Measurements from ENCODE around the gene KLHL26.

The KLHL26 gene

GRCh38 chr19:18716857-18717256, 80.0 kb downstream of the KLHL26 start:
- no peak for DNase-seq (ENCODE audit: low read depth in 2 of 2)
- no peak overlapping the region for H3K4me3 ChIP-seq (replicated peaks in 1 of 2; ENCODE audit: low read depth in 2 of 2, low read length in 2 of 2)
- no peak for TF ChIP-seq CTCF (IDR thresholded peaks at IDR 0.05; ENCODE audit: low read depth, low read length)

- H3K4me3 ChIP-seq (replicated peaks in 1 of 2; ENCODE audit: low read depth in 2 of 2, low read length in 2 of 2): no peak overlapping the region
- no peak for TF ChIP-seq CTCF (IDR thresholded peaks at IDR 0.05; ENCODE audit: low read depth, low read length)
Observed at GRCh38 chr19:18717601-18718000, 80.8 kb downstream of the KLHL26 start.

GRCh38 chr19:18718015-18718526, 81.2 kb downstream of the KLHL26 start:
- H3K4me3 ChIP-seq (replicated peaks in 1 of 2; ENCODE audit: low read depth in 2 of 2, low read length in 2 of 2): no peak overlapping the region
- peak in 1 of 2 donors; percentile 9 for DNase-seq (ENCODE audit: low read depth in 2 of 2)
- no peak for TF ChIP-seq CTCF (IDR thresholded peaks at IDR 0.05; ENCODE audit: low read depth, low read length)

More at GRCh38 chr19:18717601-18718000, 80.8 kb downstream of the KLHL26 start:
- no peak for DNase-seq (ENCODE audit: low read depth in 2 of 2)

- H3K4me3 ChIP-seq (replicated peaks in 1 of 2; ENCODE audit: low read depth in 2 of 2, low read length in 2 of 2): no peak overlapping the region
- no peak for DNase-seq (ENCODE audit: low read depth in 2 of 2)
- no peak for TF ChIP-seq CTCF (IDR thresholded peaks at IDR 0.05; ENCODE audit: low read depth, low read length)
Observed at GRCh38 chr19:18718846-18719458, 82.1 kb downstream of the KLHL26 start.

- DNase-seq (ENCODE audit: low read depth in 2 of 2): no peak
- TF ChIP-seq CTCF (IDR thresholded peaks at IDR 0.05; ENCODE audit: low read depth, low read length): no peak
- no peak overlapping the region for H3K4me3 ChIP-seq (replicated peaks in 1 of 2; ENCODE audit: low read depth in 2 of 2, low read length in 2 of 2)
Observed at GRCh38 chr19:18719541-18719940, 82.7 kb downstream of the KLHL26 start.

Measured in cardiac fibroblast (primary cell).